IMR-90 (cell line): ENCODE data around the gene PSMG4.

ENCODE experiments used
- FOS ChIP-seq: fragments of 150-350 bp; IDR thresholded peaks from 2 replicates; pipeline ENCODE4 v1.6.1; 2016; ENCODE audit warnings: low read depth, low read length
- POLR2A ChIP-seq: IDR thresholded peaks from 2 replicates; pipeline ENCODE4 v1.6.1; 2012; ENCODE audit warnings: mild to moderate bottlenecking, low read depth, low read length
- RAD21 ChIP-seq: IDR thresholded peaks from 2 replicates; pipeline ENCODE4 v1.6.1; 2012; ENCODE audit warnings: low read length, improper control_type of control experiment
- TF ChIP-seq, protein P1 (sequence below): conservative IDR thresholded peaks from 2 replicates; pipeline ENCODE4 v1.5.1; 2012; ENCODE audit warnings: mild to moderate bottlenecking, low read depth, low read length, improper control_type of control experiment
- TF ChIP-seq, protein P2 (sequence below): fragments of 150-350 bp; IDR thresholded peaks from 2 replicates; pipeline ENCODE4 v1.6.1; 2016; ENCODE audit warnings: low read depth, mild to moderate bottlenecking, low read length, moderate library complexity, borderline replicate concordance

DNA sequence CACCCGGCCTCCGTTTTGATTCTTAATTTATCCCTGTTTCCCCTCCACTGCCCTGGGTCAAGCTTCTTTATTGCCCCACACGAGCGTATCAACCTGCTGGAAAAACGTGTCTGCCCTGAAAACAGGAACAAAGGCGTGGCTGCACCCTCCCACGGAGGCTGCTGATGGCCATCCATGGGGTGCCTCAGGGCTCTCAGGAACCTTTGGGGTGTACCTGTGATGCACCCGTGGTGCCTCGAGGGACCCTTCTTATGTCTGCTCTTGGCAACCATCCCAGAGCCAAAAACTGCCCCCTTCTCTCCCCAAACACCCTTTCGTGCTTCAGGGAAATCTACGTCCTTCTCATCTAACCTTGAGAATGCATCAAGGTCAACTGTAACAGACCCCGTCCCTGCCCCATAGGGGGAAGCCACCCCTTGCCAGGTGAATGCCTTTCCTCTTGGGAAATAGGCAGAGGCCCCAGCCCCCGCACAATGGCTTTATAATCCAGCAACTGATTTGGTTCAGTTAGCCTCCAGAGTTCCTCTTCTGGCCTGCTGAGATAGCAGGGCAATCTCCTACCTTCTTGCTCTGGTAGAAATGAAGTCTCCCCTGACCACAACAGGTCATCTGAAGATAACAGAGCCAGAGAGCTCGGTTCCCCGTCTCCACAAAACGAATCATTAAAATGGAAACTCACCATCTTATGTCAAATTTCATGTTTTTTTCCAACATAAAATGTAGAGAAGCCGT is 29.4 kb downstream of the PSMG4 start:
- TF ChIP-seq RAD21 (no peak), FOS (no peak), POLR2A (no peak)
- TF ChIP-seq, protein P1, sequence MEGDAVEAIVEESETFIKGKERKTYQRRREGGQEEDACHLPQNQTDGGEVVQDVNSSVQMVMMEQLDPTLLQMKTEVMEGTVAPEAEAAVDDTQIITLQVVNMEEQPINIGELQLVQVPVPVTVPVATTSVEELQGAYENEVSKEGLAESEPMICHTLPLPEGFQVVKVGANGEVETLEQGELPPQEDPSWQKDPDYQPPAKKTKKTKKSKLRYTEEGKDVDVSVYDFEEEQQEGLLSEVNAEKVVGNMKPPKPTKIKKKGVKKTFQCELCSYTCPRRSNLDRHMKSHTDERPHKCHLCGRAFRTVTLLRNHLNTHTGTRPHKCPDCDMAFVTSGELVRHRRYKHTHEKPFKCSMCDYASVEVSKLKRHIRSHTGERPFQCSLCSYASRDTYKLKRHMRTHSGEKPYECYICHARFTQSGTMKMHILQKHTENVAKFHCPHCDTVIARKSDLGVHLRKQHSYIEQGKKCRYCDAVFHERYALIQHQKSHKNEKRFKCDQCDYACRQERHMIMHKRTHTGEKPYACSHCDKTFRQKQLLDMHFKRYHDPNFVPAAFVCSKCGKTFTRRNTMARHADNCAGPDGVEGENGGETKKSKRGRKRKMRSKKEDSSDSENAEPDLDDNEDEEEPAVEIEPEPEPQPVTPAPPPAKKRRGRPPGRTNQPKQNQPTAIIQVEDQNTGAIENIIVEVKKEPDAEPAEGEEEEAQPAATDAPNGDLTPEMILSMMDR: no peak
- TF ChIP-seq, protein P2, sequence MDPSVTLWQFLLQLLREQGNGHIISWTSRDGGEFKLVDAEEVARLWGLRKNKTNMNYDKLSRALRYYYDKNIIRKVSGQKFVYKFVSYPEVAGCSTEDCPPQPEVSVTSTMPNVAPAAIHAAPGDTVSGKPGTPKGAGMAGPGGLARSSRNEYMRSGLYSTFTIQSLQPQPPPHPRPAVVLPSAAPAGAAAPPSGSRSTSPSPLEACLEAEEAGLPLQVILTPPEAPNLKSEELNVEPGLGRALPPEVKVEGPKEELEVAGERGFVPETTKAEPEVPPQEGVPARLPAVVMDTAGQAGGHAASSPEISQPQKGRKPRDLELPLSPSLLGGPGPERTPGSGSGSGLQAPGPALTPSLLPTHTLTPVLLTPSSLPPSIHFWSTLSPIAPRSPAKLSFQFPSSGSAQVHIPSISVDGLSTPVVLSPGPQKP: no peak
